NCI-H345 treated with DMSO at 0.1 percent for 48 hours (cell line): ENCODE data around the gene HOXA2.

ENCODE experiments used
- DNase-seq: peaks from one replicate; lab custom pipeline; 2025; ENCODE audit not compliant: unreplicated experiment; lab: John Stamatoyannopoulos, UW

HOXA2 gene

GRCh38 chr7:27112955-27113949 is 10.8 kb upstream of the HOXA2 start:
- DNase-seq: no peak

DNA sequence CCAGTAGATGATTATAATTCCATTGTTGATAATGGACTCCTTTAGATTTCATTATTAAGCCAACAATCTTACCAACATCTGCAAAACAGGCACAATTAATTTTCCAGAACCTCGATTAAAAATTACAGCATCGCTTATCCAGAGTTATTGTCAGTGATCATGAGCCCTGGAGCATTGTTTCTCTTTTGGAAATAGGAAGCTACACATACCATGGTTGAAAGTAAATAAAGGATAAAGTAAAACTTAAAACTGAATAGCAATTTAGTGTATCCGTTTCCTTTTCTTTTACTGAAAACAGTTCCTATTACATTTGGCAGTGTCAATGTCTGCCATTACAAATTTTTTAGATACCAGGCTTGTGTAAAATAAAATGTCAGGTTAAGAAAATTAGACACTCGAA is 9.9 kb upstream of the HOXA2 start:
- DNase-seq: no peak

DNA sequence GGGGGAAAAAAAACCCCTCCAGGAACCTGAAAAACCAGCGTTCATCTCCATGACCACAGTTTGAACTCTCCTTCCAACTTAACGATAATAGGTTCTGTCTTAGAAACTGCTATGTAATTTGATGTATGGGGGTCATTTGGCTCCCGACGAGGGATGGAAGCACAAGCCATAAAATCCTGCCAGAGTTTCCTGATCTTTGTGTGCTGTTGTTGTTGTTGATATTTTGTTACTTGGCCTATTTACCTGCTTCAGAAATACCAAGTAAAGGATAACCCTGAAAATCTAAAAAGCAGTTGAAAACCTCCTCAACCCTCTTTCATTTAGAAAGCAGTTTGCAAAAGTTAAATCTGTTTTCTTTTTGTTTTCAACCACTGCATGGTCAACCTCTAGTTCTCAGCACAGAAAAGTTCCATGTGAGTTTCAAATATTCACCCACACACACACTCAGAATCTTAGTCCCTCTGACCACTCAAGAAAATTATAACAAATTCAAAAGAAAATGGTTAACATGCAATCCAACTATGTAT is 9.3 kb upstream of the HOXA2 start:
- DNase-seq: no peak

- DNase-seq: no peak
Observed at GRCh38 chr7:27111042-27111750, 8.7 kb upstream of the HOXA2 start.

DNA sequence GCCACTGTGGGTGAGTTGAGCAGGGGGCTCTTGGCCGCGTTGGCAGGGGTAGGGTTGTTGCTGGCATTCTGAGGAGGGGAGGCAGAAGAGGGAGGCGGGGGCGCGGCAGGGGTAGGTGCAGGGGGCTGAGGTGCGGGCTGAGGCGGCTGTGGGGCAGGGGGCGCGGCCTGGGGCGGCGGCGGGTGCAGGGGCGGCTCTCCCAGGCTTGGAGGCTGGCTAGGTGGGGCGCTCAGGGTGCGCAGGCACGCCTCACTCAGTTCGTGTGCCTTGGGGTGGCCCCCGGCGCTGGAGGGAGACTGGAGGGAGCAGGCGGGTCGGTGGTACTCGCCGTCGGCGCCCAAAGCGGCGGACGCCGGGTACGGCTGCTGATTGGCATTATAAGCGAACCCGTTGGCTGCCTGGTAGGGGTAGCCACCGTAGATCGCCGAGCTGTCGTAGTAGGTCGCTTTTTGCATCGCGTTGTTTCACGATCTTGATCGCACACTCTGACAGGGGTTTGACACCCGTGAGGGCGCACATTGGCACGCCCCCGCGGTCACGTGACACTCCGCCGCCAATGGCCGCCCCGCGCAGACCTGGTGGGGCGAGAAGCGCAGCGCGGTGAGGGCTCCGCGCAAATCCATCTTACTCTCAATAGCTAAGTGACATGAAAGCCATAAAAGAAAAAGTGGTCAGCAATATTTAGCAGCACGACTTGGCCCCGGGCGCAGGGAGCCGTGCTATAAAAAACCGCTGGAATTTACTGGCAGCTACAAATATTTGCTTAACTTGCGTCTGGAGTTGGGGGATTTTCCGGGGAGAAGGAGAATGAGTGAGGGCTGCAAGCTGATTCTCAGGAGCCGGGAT is 7.9 kb upstream of the HOXA2 start:
- DNase-seq: no peak

DNA sequence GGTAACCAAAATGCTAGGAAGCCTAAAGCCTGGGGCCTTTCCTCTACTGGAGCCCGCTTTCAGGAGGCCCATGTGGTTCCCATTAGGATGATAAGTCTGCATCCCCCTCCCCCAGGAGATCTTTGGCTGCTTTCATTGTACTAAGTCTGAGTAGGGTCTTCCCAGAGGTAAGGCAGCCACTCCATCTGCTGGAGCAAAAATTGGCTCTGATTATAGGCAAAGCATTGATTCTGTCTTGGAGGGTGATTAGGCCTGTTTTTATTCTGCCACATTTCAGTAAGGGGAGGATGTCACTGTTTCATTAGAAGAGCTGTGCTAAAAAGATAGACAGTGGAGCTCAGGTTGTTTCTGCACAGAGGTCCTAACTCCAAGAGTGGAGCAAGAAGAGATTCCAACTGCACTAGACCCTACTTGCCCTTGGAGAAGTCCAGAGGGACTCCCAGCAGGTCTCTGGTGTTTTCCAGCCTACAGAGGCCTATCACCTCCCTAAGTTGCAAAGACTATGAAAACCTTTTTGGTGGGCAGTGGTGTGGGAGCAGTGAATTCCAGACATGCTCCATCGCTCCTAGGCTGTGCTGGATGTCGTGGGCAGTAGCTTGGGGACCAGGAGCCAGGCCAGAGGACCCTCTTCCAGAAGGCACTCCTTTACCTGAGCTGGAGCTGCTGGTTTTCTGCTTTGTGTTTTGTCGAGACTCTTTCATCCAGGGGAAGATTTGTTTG is 7.1 kb upstream of the HOXA2 start:
- DNase-seq: no peak

DNA sequence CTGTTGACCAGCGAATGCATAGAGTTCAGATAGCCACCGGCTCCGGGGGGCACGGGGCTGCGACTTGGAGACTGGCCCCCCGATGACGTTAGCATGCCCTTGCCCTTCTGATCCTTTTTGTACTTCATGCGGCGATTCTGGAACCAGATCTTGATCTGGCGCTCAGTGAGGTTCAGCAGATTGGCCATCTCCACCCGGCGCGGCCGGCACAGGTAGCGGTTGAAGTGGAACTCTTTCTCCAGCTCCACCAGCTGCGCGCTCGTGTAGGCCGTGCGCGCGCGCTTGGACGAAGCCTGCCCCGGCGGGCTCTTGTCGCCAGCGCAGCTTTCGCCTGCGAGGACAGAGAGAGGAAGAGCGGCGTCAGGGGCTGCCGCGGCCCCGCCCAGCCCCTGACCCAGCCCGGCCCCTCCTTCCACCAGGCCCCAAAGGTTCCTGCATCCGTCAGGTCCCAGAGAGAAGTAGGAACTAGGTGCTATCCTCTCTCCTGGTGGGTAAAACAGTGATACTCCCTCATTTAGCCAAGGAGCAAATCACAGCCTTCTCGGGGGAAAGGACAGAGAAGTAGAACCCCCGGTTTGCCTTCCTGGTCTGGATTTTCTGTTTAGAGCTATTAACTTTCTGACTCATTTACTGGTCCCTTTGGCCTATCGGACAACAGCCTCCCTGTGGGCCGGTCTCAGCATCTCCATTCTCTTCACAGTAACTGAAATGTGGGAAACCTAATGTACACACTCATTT is 6.1 kb upstream of the HOXA2 start:
- no peak for DNase-seq

DNA sequence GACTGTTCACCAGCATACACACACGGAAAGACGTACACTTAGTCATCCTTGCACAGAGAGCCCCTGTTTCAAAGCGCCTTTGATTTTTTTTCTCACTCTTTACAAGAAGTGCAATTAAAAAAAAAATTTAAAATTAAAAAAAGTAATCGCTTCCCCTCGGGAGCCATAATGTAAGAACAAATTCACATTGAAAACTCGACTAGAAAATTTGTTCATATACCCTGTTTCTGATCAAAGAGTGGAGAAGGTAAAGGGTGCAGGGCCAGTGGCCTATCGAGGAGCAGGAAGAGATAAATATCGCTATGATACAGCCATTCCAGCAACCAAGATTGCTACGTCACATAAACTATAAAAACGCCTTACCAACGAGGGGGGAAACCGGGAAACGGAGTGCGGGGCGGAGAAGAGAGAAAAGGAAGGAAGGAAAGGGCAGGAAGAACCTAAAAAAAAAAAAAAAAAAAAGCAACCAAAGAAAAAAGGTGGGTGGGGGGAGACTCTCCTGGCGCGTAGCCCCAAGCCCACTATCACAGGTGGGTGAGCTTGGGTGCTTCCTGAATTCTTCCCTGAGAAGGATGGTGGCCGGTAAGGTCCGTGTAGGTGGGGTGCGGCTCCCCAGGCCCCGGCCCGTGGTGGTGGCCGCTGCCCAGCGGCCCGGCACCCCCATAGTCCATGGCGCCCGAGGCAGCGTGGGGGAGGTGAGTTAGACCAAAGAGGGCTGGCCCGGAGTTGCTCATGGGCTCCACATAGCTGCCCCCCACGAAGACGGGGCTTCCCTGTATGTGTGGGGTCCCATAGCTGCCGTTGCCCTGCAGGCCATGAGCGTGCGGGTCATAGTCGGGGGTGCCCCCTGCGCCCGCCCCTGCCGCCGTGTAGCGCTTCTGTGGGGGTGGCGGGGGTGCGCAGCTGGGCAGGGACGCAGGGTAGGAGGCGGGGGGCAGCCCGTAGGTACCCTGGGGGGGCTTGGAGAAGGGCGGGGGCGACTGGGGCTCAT is 5.2 kb upstream of the HOXA2 start:
- DNase-seq: no peak

GRCh38 chr7:27106901-27107240 is 4.4 kb upstream of the HOXA2 start:
- no peak for DNase-seq

- DNase-seq: no peak
Observed at GRCh38 chr7:27106181-27106900, 3.9 kb upstream of the HOXA2 start.

DNA sequence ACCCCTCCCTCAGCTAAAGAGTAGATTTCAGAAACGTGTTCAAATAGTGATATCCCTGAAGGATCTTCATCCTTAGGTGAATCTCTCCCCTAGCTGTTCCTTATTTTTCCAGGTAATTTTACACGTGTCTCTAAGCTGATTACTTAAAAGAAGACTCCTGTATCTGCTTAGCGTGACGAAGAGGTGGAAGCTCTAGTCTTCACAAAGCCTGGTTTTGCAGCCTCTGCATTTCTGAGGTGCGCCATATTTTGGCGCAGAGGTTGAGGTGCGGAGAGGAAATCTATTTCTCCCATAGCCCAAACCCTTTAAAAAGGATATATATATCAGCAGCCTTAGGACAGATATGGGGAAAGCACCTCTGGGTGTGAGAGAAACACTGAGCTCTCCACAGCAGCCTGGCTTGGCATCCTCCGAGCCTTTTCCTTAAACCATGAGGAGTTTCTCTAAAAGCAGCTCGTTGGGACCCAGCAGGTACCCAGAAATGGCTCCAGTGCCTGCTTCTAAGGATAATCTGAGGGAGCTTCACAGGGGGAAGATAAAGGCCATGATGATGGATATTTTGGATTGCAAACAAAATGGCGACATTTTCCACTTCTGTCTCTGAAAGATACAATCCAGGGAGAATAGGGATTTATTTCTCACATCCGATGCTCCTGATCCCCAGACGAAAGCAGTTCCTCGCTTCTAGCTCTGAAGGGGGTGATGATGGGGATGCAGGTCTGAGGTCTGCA is 3.0 kb upstream of the HOXA2 start:
- DNase-seq: no peak

- DNase-seq: no peak
Observed at GRCh38 chr7:27104341-27105058, 2.0 kb upstream of the HOXA2 start.

DNA sequence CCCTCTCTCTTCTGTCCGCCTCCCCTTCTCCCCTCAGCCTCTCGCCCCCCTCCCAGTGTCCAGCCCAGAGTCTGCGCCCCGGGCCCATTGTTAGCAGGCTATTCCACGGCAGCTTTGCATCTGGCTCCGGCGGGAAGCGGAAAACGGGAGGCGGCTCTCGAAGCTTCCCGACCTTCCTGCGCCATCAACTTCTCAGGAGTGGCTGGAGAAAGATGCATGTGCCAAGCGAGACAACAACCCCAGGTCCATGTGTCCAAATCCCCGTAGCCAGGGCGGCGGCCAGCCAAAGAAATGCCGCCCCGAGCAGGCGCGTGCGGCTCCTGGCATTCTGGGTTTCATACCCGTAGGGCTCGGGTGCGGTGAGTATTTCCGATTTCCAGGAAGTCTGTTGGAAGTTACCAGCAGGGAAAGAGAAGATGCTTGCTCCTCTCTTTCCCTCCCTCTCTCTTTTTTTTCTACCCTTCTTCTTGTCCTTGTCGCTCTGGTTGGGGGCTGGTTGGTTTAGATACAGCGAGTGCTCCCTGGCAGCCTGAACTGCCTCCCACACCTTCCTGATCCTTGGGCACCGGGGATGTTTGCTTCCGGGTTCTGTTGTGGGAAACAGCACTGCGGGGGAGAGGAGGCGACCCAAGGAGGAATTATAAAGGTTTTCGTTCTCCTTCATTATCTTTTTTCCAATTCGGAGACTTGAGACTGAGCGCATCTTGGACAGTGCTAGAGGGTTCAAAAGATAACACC is 1.2 kb upstream of the HOXA2 start:
- DNase-seq: no peak

DNA sequence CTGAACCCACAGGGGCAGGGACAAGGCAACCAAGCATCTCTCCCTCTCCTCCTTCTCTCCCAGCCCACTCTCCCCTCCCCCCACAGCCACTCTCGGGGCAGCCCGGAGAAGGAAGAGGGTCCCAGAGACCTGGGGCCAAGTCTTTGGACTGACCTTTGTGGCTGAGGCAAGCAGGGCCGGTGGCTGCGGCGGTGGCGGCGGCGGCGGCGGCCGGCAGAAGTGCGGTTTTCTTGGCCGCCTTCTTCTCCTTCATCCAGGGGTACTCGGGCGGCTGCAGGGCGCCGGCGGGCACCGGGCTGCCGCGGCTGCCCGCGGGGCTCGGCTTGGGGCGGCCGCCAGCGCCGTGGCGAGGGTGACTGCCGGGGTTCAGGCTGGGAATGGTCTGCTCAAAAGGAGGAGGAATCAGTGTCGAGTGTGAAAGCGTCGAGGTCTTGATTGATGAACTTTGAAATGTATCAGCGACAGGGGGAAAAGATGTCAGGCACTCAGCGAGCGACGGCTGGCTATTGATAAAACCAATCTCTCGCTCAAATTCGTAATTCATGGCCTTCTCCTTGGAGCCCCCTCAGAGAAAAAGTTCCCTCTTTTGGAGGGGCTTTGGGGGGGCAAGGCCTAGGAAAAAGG is 414 bp downstream of the HOXA2 start:
- no peak for DNase-seq

- DNase-seq: no peak
Observed at GRCh38 chr7:27101171-27101956, 1.1 kb downstream of the HOXA2 start.
